MM.1S (cell line): Measurements from ENCODE around the gene GPRASP3.

ENCODE experiments used
- DNase-seq: peaks from one replicate; pipeline ENCODE4 v3.0.0-alpha.2; 2015
- H2AFZ ChIP-seq: fragments of 300-600 bp; sonication (generic); 2 replicates; pipeline ENCODE4 v1.6.0; 2016; ENCODE audit warnings: antibody characterized with exemption, low read length
- H3F3A ChIP-seq: fragments of 300-600 bp; sonication (generic); 2 replicates; pipeline ENCODE4 v1.6.1; 2016; ENCODE audit warnings: mild to moderate bottlenecking, antibody characterized with exemption, low read length, moderate library complexity, mixed read lengths; ENCODE audit not compliant: insufficient read depth
- H3K27ac ChIP-seq: fragments of 300-600 bp; sonication (generic); 2 replicates; pipeline ENCODE4 v1.5.1; 2016; ENCODE audit warnings: mild to moderate bottlenecking, low read length
- H3K27me3 ChIP-seq: fragments of 300-600 bp; sonication (generic); replicated peaks from 2 replicates; pipeline ENCODE4 v1.6.0; 2016; ENCODE audit warnings: low read length; ENCODE audit not compliant: insufficient read depth
- H3K36me3 ChIP-seq: fragments of 300-600 bp; sonication (generic); replicated peaks from 2 replicates; pipeline ENCODE4 v1.6.1; 2016; ENCODE audit warnings: mild to moderate bottlenecking, low read length, mixed read lengths; ENCODE audit not compliant: insufficient read depth
- H3K4me1 ChIP-seq: fragments of 300-600 bp; sonication (generic); 2 replicates; pipeline ENCODE4 v1.6.1; 2016; ENCODE audit warnings: low read length, mixed read lengths
- H3K4me2 ChIP-seq: fragments of 300-600 bp; sonication (generic); 2 replicates; pipeline ENCODE4 v1.6.0; 2016; ENCODE audit warnings: low read depth, low read length
- H3K4me3 ChIP-seq: fragments of 300-600 bp; sonication (generic); 2 replicates; pipeline ENCODE4 v1.5.1; 2016; ENCODE audit warnings: low read length, mixed read lengths
- H3K79me2 ChIP-seq: fragments of 300-600 bp; sonication (generic); 2 replicates; pipeline ENCODE4 v1.6.1; 2016; ENCODE audit warnings: mixed run types, low read length, mixed read lengths
- H3K9ac ChIP-seq: fragments of 300-600 bp; sonication (generic); 2 replicates; pipeline ENCODE4 v1.6.1; 2016; ENCODE audit warnings: low read length, mixed read lengths
- H3K9me2 ChIP-seq: fragments of 300-600 bp; sonication (generic); replicated peaks from 2 replicates; pipeline ENCODE4 v1.6.1; 2016; ENCODE audit warnings: mild to moderate bottlenecking, low read length, mixed read lengths; ENCODE audit not compliant: insufficient read depth
- H3K9me3 ChIP-seq: fragments of 300-600 bp; sonication (generic); replicated peaks from 2 replicates; pipeline ENCODE4 v1.6.1; 2016; ENCODE audit warnings: mild to moderate bottlenecking, low read length, mixed read lengths; ENCODE audit not compliant: insufficient read depth
- H4K20me1 ChIP-seq: fragments of 300-600 bp; sonication (generic); 2 replicates; pipeline ENCODE4 v1.6.1; 2016; ENCODE audit warnings: mild to moderate bottlenecking, low read length, moderate library complexity, mixed read lengths; ENCODE audit not compliant: insufficient read depth
- CTCF ChIP-seq: fragments of 300-600 bp; sonication (generic); IDR thresholded peaks from 2 replicates; pipeline ENCODE4 v1.5.1; 2016; ENCODE audit warnings: antibody characterized with exemption, low read length, mixed read lengths
- EZH2 ChIP-seq: fragments of 300-600 bp; sonication (generic); optimal IDR thresholded peaks from 2 replicates; pipeline ENCODE3; 2017; ENCODE audit warnings: low read depth, mild to moderate bottlenecking, antibody characterized with exemption, low read length, mixed read lengths
- EZH2phosphoT487 ChIP-seq: fragments of 300-600 bp; sonication (generic); IDR thresholded peaks from 2 replicates; pipeline ENCODE4 v1.6.1; 2018; ENCODE audit warnings: antibody characterized with exemption, low read length

Gene GPRASP3

GRCh38 chrX:102728646-102729045, 8.1 kb downstream of the GPRASP3 start:
- Histone ChIP-seq H3K4me2 (no peak overlapping the region), H2AFZ (no peak overlapping the region), H3K9ac (no peak overlapping the region), H3K36me3 (no peaks in the 10 kb centered on the region), H3K9me3 (no peaks in the 10 kb centered on the region), H3K79me2 (no peaks in the 10 kb centered on the region), H3K4me3 (no peak overlapping the region), H3K4me1 (no peaks in the 10 kb centered on the region), H3K9me2 (no peaks in the 10 kb centered on the region), H3K27me3 (no peaks in the 10 kb centered on the region), H3F3A (no peaks in the 10 kb centered on the region), H4K20me1 (no peaks in the 10 kb centered on the region), H3K27ac (no peak overlapping the region)
- no peak for DNase-seq
- TF ChIP-seq EZH2phosphoT487 (no peak), EZH2 (no peak), CTCF (no peak)

GRCh38 chrX:102739657-102740056, 19.1 kb downstream of the GPRASP3 start:
- H3K79me2 ChIP-seq: no peaks in the 10 kb centered on the region
- no peak for DNase-seq
- no peak overlapping the region for H3K27ac ChIP-seq
- H3K4me1 ChIP-seq: no peaks in the 10 kb centered on the region
- H3K4me3 ChIP-seq: no peak overlapping the region
- no peaks in the 10 kb centered on the region for H3K36me3 ChIP-seq
- no peaks in the 10 kb centered on the region for H3F3A ChIP-seq
- TF ChIP-seq EZH2phosphoT487: no peak
- no peak for TF ChIP-seq EZH2
- TF ChIP-seq CTCF: no peak
- no peak overlapping the region for H3K9ac ChIP-seq
- no peaks in the 10 kb centered on the region for H3K27me3 ChIP-seq
- no peak overlapping the region for H2AFZ ChIP-seq
- no peak overlapping the region for H3K4me2 ChIP-seq
- H3K9me2 ChIP-seq: no peaks in the 10 kb centered on the region
- H4K20me1 ChIP-seq: no peaks in the 10 kb centered on the region
- no peaks in the 10 kb centered on the region for H3K9me3 ChIP-seq

GRCh38 chrX:102744307-102744706, 23.8 kb downstream of the GPRASP3 start:
- no peaks in the 10 kb centered on the region for H3K27me3 ChIP-seq
- no peak overlapping the region for H3K27ac ChIP-seq
- H3K4me1 ChIP-seq: no peaks in the 10 kb centered on the region
- no peak overlapping the region for H3K4me3 ChIP-seq
- H3K36me3 ChIP-seq: no peaks in the 10 kb centered on the region
- TF ChIP-seq EZH2 (no peak), EZH2phosphoT487 (no peak), CTCF (no peak)
- no peak overlapping the region for H2AFZ ChIP-seq
- H3F3A ChIP-seq: no peaks in the 10 kb centered on the region
- no peaks in the 10 kb centered on the region for H3K79me2 ChIP-seq
- no peak overlapping the region for H3K4me2 ChIP-seq
- no peak for DNase-seq
- H3K9ac ChIP-seq: no peak overlapping the region
- no peaks in the 10 kb centered on the region for H4K20me1 ChIP-seq
- no peaks in the 10 kb centered on the region for H3K9me3 ChIP-seq
- H3K9me2 ChIP-seq: no peaks in the 10 kb centered on the region

GRCh38 chrX:102745513-102745856, 24.9 kb downstream of the GPRASP3 start:
- H2AFZ ChIP-seq: no peak overlapping the region
- H3K4me2 ChIP-seq: no peak overlapping the region
- H3K9me2 ChIP-seq: no peaks in the 10 kb centered on the region
- no peaks in the 10 kb centered on the region for H3K4me1 ChIP-seq
- DNase-seq: no peak
- H4K20me1 ChIP-seq: no peaks in the 10 kb centered on the region
- no peaks in the 10 kb centered on the region for H3F3A ChIP-seq
- H3K36me3 ChIP-seq: no peaks in the 10 kb centered on the region
- no peak overlapping the region for H3K9ac ChIP-seq
- no peaks in the 10 kb centered on the region for H3K79me2 ChIP-seq
- no peaks in the 10 kb centered on the region for H3K27me3 ChIP-seq
- no peak overlapping the region for H3K4me3 ChIP-seq
- no peak overlapping the region for H3K27ac ChIP-seq
- H3K9me3 ChIP-seq: no peaks in the 10 kb centered on the region
- TF ChIP-seq EZH2 (no peak), EZH2phosphoT487 (no peak), CTCF (no peak)
